Measurements from ENCODE around the gene XXYLT1. TPM values are rescaled to one million over a fixed set of nuclear protein-coding genes. Genes with fewer than 3 reads are reported as not detected.

Gene XXYLT1
- total and polyA plus RNA-seq, 2 of the 8 experiments (the other 6 are each of a cell fraction or from before 2014, with no cell fraction given), result 18.9 to 23.8 TPM

GRCh38 chr3:195207731-195208130 is 63.2 kb downstream of the XXYLT1 start:
- Histone ChIP-seq H3K36me3 (ENCODE audit: control insufficient read depth in 2 of 4, insufficient read depth in 4 of 4, low read length in 3 of 4) (no peaks in the 10 kb centered on the region), H3K79me2 (ENCODE audit: control insufficient read depth in 1 of 2, insufficient read depth in 2 of 2, low read length in 2 of 2) (peaks cover 0 to 70% of the 10 kb centered on the region in 2 experiments; a peak in 3 of 4 replicates), H3K27me3 (replicated peaks in 1 of 4; ENCODE audit: control insufficient read depth in 3 of 4, extremely low read depth in 1 of 4, insufficient read depth in 3 of 4, low read length in 3 of 4) (no peaks in the 10 kb centered on the region), H2BK120ac (replicated peaks; ENCODE audit: low read depth, low read length) (no peak overlapping the region), H2AFZ (ENCODE audit: low read length) (no peak overlapping the region), H3K14ac (ENCODE audit: insufficient read length) (no peak overlapping the region), H3K4me3 (ENCODE audit: extremely low read depth in 1 of 4, insufficient read depth in 2 of 4, low read depth in 3 of 4, low read length in 4 of 4) (no peak overlapping the region), H3K18ac (ENCODE audit: extremely low read depth, low read length) (no peak overlapping the region), H4K91ac (replicated peaks; ENCODE audit: insufficient read length, low read length) (no peak overlapping the region), H3K4me2 (ENCODE audit: insufficient read depth in 1 of 2, low read depth in 2 of 2, low read length in 2 of 2) (no peak overlapping the region), H2BK15ac (ENCODE audit: low read length) (no peak overlapping the region), H4K5ac (ENCODE audit: insufficient read length, low read depth, low read length) (no peak overlapping the region), H3K4me1 (replicated peaks in 1 of 4; ENCODE audit: control insufficient read depth in 3 of 4, insufficient read depth in 4 of 4, low read length in 3 of 4) (peaks cover 0 to 18% (median 10%) of the 10 kb centered on the region in 4 experiments; a peak in 6 of 7 replicates), H4K20me1 (replicated peaks in 1 of 2; ENCODE audit: control insufficient read depth in 1 of 2, insufficient read depth in 2 of 2, low read length in 2 of 2) (peaks cover 2 to 9% of the 10 kb centered on the region in 2 experiments), H3K23ac (ENCODE audit: insufficient read length) (no peak overlapping the region), H3K56ac (replicated peaks; ENCODE audit: insufficient read length, low read depth, low read length) (no peak overlapping the region), H3K27ac (ENCODE audit: low read depth, low read length) (no peak overlapping the region; the same call in 1 of the 2 replicates), H2BK20ac (ENCODE audit: low read length) (no peak overlapping the region), H2BK5ac (ENCODE audit: low read depth, low read length) (peak overlapping the region; percentile 52; the same call in 1 of the 2 replicates), H3K79me1 (ENCODE audit: low read depth, low read length) (peaks cover 10% of the 10 kb centered on the region), H2BK12ac (ENCODE audit: low read depth, low read length) (no peak overlapping the region), H3K9ac (replicated peaks in 1 of 4; ENCODE audit: extremely low read depth in 1 of 4, low read depth in 3 of 4, low read length in 3 of 4) (no peak overlapping the region), H4K8ac (ENCODE audit: extremely low read depth, insufficient read depth, low read length) (0 out of 2 replicates have a peak overlapping the region, but pooled peaks have one; percentile 28), H3K23me2 (ENCODE audit: low read depth, low read length) (no peaks in the 10 kb centered on the region), H3K9me3 (ENCODE audit: insufficient read depth in 2 of 2, low read depth in 1 of 2, low read length in 1 of 2) (no peaks in the 10 kb centered on the region), H3K4ac (replicated peaks; ENCODE audit: insufficient read length, low read depth, low read length) (no peak overlapping the region), H2AK5ac (ENCODE audit: low read depth, low read length) (0 out of 2 replicates have a peak overlapping the region, but pooled peaks have one; percentile 90)
- CTCF ChIA-PET (ENCODE audit: partially characterized antibody), result interaction anchor here (0.7 to 2.0 kb wide), 4 partner anchors 10 to 32 kb away, joined by 3 to 6 read pairs (median 4); no protein-coding TSS in a partner anchor
- FAIRE-seq, result no peak
- POLR2A ChIA-PET (ENCODE audit: partially characterized antibody), result interaction anchor here (1.2 to 1.4 kb wide), 2 partner anchors 9 to 12 kb away, joined by 3 to 4 read pairs; no protein-coding TSS in a partner anchor
- no peak for DNase-seq (ENCODE audit: low read depth in 1 of 2, low spot score in 2 of 2)
- no peak for TF ChIP-seq BACH1 (IDR thresholded peaks at IDR 0.05; ENCODE audit: low read length)
- no peak for TF ChIP-seq FOSL1 (IDR thresholded peaks at IDR 0.05; ENCODE audit: insufficient read depth, low read depth, low read length)
- no peak for TF ChIP-seq RAD21 (IDR thresholded peaks at IDR 0.05 in 1 of 2, conservative IDR thresholded peaks at IDR 0.05 in 1 of 2; ENCODE audit: low read depth in 2 of 2, low read length in 2 of 2)
- no peak for TF ChIP-seq ASH2L (IDR thresholded peaks at IDR 0.05; ENCODE audit: low read length)
- no peak for TF ChIP-seq TBP (IDR thresholded peaks at IDR 0.05; ENCODE audit: low read depth, low read length)
- no peak for TF ChIP-seq GTF2F1 (IDR thresholded peaks at IDR 0.05; ENCODE audit: borderline replicate concordance, low read depth, low read length)
- no peak for TF ChIP-seq CBX8 (IDR thresholded peaks at IDR 0.05; ENCODE audit: borderline replicate concordance, low read depth, low read length)
- WGBS, 2 experiments (ENCODE audit: extremely low coverage in 1 of 2, insufficient coverage in 1 of 2, insufficient read length in 1 of 2, insufficient replicate concordance in 2 of 2, low coverage in 1 of 2, low lambda C conversion rate in 2 of 2, missing lambda C conversion rate in 1 of 2), result 87% methylated on average over 3 of the region's 3 CpGs; no CpG with 5 or more reads in 1 of the 2 experiments
